ENCODE data around the gene RPGRIP1L.
"Not testable (repeated sequence)": the region's sequence is repeated elsewhere in the genome, so short reads cannot be mapped to it uniquely, and the experiment has no call there.

RPGRIP1L gene

GRCh38 chr16:53712065-53712464 lies 8.4 kb upstream of the RPGRIP1L start:
- no peak for DNase-seq (ENCODE audit: low read depth)

GRCh38 chr16:53711390-53711789 lies 7.7 kb upstream of the RPGRIP1L start:
- DNase-seq (ENCODE audit: low read depth) = no peak

- DNase-seq (ENCODE audit: low read depth) = no peak
Measured at GRCh38 chr16:53708490-53708889, 4.8 kb upstream of the RPGRIP1L start.

- DNase-seq (ENCODE audit: low read depth) = no peak
Measured at GRCh38 chr16:53707671-53708070, 4.0 kb upstream of the RPGRIP1L start.

- no peak for DNase-seq (ENCODE audit: low read depth)
Measured at GRCh38 chr16:53704445-53704813, 770 bp upstream of the RPGRIP1L start.

GRCh38 chr16:53698271-53698670 lies 5.4 kb downstream of the RPGRIP1L start:
- DNase-seq (ENCODE audit: low read depth) = not testable (repeated sequence)

GRCh38 chr16:53695070-53695469 lies 8.6 kb downstream of the RPGRIP1L start:
- DNase-seq (ENCODE audit: low read depth) = no peak

- no peak for DNase-seq (ENCODE audit: low read depth)
Measured at GRCh38 chr16:53693320-53693719, 10.3 kb downstream of the RPGRIP1L start.

GRCh38 chr16:53692146-53692545 lies 11.5 kb downstream of the RPGRIP1L start:
- no peak for DNase-seq (ENCODE audit: low read depth)

- no peak for DNase-seq (ENCODE audit: low read depth)
Measured at GRCh38 chr16:53690771-53691170, 12.9 kb downstream of the RPGRIP1L start.

GRCh38 chr16:53689636-53690035 lies 14.0 kb downstream of the RPGRIP1L start:
- no peak for DNase-seq (ENCODE audit: low read depth)

GRCh38 chr16:53686710-53687109 lies 16.9 kb downstream of the RPGRIP1L start:
- DNase-seq (ENCODE audit: low read depth) = no peak

GRCh38 chr16:53685334-53685733 lies 18.3 kb downstream of the RPGRIP1L start:
- DNase-seq (ENCODE audit: low read depth) = not testable (repeated sequence)

GRCh38 chr16:53681354-53681753 lies 22.3 kb downstream of the RPGRIP1L start:
- DNase-seq (ENCODE audit: low read depth) = no peak

GRCh38 chr16:53680756-53681155 lies 22.9 kb downstream of the RPGRIP1L start:
- no peak for DNase-seq (ENCODE audit: low read depth)

- no peak for DNase-seq (ENCODE audit: low read depth)
Measured at GRCh38 chr16:53678756-53679343, 24.8 kb downstream of the RPGRIP1L start.

GRCh38 chr16:53678155-53678554 lies 25.5 kb downstream of the RPGRIP1L start:
- DNase-seq (ENCODE audit: low read depth) = no peak

GRCh38 chr16:53673189-53673588 lies 30.5 kb downstream of the RPGRIP1L start:
- no peak for DNase-seq (ENCODE audit: low read depth)

GRCh38 chr16:53672461-53672860 lies 31.2 kb downstream of the RPGRIP1L start:
- DNase-seq (ENCODE audit: low read depth) = no peak

GRCh38 chr16:53668869-53669268 lies 34.8 kb downstream of the RPGRIP1L start:
- no peak for DNase-seq (ENCODE audit: low read depth)

GRCh38 chr16:53666786-53667415 lies 36.8 kb downstream of the RPGRIP1L start:
- no peak for DNase-seq (ENCODE audit: low read depth)

- no peak for DNase-seq (ENCODE audit: low read depth)
Measured at GRCh38 chr16:53664724-53665345, 38.8 kb downstream of the RPGRIP1L start.

- no peak for DNase-seq (ENCODE audit: low read depth)
Measured at GRCh38 chr16:53662072-53662471, 41.6 kb downstream of the RPGRIP1L start.

- no peak for DNase-seq (ENCODE audit: low read depth)
Measured at GRCh38 chr16:53654946-53655345, 48.7 kb downstream of the RPGRIP1L start.

Data from CMK (cell line).